ENCODE results near the gene SGCA. TPM values are rescaled to one million over a fixed set of nuclear protein-coding genes. Genes with fewer than 3 reads are reported as not detected.

Gene SGCA
- total and polyA plus RNA-seq, 5 donors from 2014 or later: not detected

DNA sequence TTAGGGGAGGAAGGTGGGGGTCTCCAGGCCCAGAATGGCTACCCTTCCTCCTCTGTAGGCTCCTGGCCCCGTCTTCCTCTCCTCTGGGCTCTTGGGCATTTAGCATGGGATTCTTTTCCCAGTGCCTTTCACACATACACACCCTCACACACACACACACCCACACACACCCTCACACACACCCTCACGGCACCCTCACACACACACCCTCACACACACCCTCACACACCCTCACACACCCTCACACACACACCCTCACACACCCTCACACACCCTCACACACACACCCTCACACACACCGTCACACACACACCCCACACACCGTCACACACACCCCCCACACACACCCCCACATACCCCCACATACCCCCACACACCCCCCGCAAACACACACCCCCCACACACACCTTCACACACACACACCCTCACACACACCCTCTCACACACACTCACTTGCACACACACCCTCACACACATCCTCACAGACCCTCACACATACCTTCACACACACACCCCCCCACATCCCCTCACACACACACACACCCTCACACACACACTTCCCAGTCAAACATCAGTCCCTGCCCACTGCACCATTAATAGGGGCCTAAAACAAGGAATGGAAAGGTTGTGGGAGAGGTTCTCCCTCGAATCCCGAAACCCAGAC, 845 bp downstream of the SGCA start:
- H3K27me3 Mint-ChIP-seq: peaks cover 10% of the 10 kb centered on the region
- no peaks in the 10 kb centered on the region for H3K27me3 ChIP-seq (ENCODE audit: control insufficient read depth, insufficient read depth, low read length)
- no peak overlapping the region for H3K4me3 ChIP-seq (ENCODE audit: low read depth, low read length)
- H3K4me3 Mint-ChIP-seq: peak overlapping the region in 1 of 4 donors; percentile 47
- H3K36me3 ChIP-seq (ENCODE audit: control insufficient read depth, insufficient read depth, low read length): no peaks in the 10 kb centered on the region
- H3K27ac ChIP-seq (ENCODE audit: insufficient read depth, low read length, poor library complexity, severe bottlenecking): no peak overlapping the region
- no peaks in the 10 kb centered on the region for H3K36me3 Mint-ChIP-seq
- H3K27ac Mint-ChIP-seq: no peak overlapping the region
- DNase-seq (no peak), ATAC-seq (ENCODE audit: low read depth in 2 of 2) (no peak)
- peaks cover 0 to 4% (median 0%) of the 10 kb centered on the region in 7 donors for H3K9me3 Mint-ChIP-seq
- H3K9me3 ChIP-seq (ENCODE audit: control insufficient read depth in 2 of 2, low read length in 2 of 2): no peaks in the 10 kb centered on the region
- H3K4me1 Mint-ChIP-seq: peaks cover 2 to 19% (median 12%) of the 10 kb centered on the region in 4 donors
- H3K4me1 ChIP-seq (ENCODE audit: control insufficient read depth, insufficient read depth, low read length, poor library complexity, severe bottlenecking): peaks cover 19% of the 10 kb centered on the region

DNA sequence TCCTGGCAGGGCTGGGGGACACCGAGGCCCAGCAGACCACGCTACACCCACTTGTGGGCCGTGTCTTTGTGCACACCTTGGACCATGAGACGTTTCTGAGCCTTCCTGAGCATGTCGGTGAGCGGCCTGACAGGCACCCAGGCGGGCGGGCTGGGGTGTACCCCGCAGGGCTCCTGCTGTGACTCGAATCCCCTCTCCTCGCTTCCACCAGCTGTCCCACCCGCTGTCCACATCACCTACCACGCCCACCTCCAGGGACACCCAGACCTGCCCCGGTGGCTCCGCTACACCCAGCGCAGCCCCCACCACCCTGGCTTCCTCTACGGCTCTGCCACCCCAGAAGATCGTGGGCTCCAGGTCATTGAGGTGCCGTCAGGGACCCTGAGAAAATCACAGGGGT, 1.6 kb downstream of the SGCA start:
- no peak for ATAC-seq (ENCODE audit: low read depth in 2 of 2)
- no peak overlapping the region for H3K27ac Mint-ChIP-seq

DNA sequence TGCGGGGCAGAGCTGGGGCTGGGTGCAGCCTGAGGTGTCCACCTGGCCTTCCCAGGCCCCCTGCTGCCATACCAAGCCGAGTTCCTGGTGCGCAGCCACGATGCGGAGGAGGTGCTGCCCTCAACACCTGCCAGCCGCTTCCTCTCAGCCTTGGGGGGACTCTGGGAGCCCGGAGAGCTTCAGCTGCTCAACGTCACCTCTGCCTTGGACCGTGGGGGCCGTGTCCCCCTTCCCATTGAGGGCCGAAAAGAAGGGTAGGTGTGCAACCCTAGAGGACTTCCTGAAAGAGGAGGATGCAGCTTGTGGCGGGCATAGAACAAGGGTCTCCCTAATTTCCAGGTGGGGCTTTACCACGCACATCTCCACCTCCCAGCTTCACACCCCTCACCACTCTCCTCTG, 2.5 kb downstream of the SGCA start:
- H3K9me3 ChIP-seq (ENCODE audit: control insufficient read depth in 2 of 2, low read length in 2 of 2): no peaks in the 10 kb centered on the region
- ATAC-seq (ENCODE audit: low read depth in 2 of 2): no peak
- H3K27ac ChIP-seq (ENCODE audit: insufficient read depth, low read length, poor library complexity, severe bottlenecking): peak overlapping the region; percentile 19
- DNase-seq: no peak
- Mint-ChIP-seq H3K9me3 (peaks cover 0 to 4% (median 0%) of the 10 kb centered on the region in 7 donors), H3K27ac (peak overlapping the region in 2 of 3 donors; percentile 67 to 78), H3K4me1 (peaks cover 0 to 9% (median 7%) of the 10 kb centered on the region in 4 donors), H3K27me3 (peaks cover 12% of the 10 kb centered on the region), H3K4me3 (no peak overlapping the region), H3K36me3 (no peaks in the 10 kb centered on the region)
- H3K36me3 ChIP-seq (ENCODE audit: control insufficient read depth, insufficient read depth, low read length): no peaks in the 10 kb centered on the region
- no peak overlapping the region for H3K4me3 ChIP-seq (ENCODE audit: low read depth, low read length)
- no peaks in the 10 kb centered on the region for H3K27me3 ChIP-seq (ENCODE audit: control insufficient read depth, insufficient read depth, low read length)
- H3K4me1 ChIP-seq (ENCODE audit: control insufficient read depth, insufficient read depth, low read length, poor library complexity, severe bottlenecking): peaks cover 10% of the 10 kb centered on the region

More for the DNA sequence above, 1.6 kb downstream of the SGCA start:
- DNase-seq: no peak
- peaks cover 11% of the 10 kb centered on the region for H3K4me1 ChIP-seq (ENCODE audit: control insufficient read depth, insufficient read depth, low read length, poor library complexity, severe bottlenecking)
- Mint-ChIP-seq H3K27me3 (peaks cover 10% of the 10 kb centered on the region), H3K4me3 (peak overlapping the region in 1 of 4 donors; percentile 47), H3K36me3 (no peaks in the 10 kb centered on the region), H3K4me1 (peaks cover 0 to 12% (median 9%) of the 10 kb centered on the region in 4 donors), H3K9me3 (peaks cover 0 to 4% (median 0%) of the 10 kb centered on the region in 7 donors)
- H3K36me3 ChIP-seq (ENCODE audit: control insufficient read depth, insufficient read depth, low read length): no peaks in the 10 kb centered on the region
- no peaks in the 10 kb centered on the region for H3K27me3 ChIP-seq (ENCODE audit: control insufficient read depth, insufficient read depth, low read length)
- no peak overlapping the region for H3K4me3 ChIP-seq (ENCODE audit: low read depth, low read length)
- no peaks in the 10 kb centered on the region for H3K9me3 ChIP-seq (ENCODE audit: control insufficient read depth in 2 of 2, low read length in 2 of 2)
- H3K27ac ChIP-seq (ENCODE audit: insufficient read depth, low read length, poor library complexity, severe bottlenecking): no peak overlapping the region

DNA sequence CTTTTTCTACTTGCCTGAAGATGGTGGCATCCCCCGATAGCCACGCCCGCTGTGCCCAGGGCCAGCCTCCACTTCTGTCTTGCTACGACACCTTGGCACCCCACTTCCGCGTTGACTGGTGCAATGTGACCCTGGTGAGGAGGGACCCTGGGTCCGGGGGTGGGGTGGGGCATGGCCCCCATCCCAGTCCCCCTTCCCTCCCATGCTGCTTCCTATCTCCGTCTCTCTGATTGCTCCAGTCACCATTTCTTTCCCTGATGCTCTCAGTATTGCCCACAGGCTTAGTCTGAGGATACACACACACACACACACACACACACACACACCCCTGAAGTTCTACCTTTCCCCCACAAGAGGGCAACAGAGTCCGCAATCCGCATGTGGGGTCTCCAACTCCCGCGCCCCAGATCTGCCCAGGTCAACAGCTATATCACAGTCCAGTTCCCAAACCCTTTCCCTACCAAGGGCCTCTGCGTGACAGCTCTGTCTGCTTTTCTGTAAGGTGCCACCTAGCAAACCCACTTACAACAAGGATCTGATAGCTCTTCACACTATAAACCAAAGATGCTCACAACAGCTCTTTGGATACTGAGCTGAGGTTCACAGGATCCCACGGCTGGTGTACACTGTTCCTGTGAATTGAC, 3.4 kb downstream of the SGCA start:
- Histone ChIP-seq H3K36me3 (ENCODE audit: control insufficient read depth, insufficient read depth, low read length) (no peaks in the 10 kb centered on the region), H3K9me3 (ENCODE audit: control insufficient read depth in 2 of 2, low read length in 2 of 2) (no peaks in the 10 kb centered on the region), H3K27me3 (ENCODE audit: control insufficient read depth, insufficient read depth, low read length) (no peaks in the 10 kb centered on the region), H3K4me3 (ENCODE audit: low read depth, low read length) (peak overlapping the region; percentile 51), H3K27ac (ENCODE audit: insufficient read depth, low read length, poor library complexity, severe bottlenecking) (peak overlapping the region; percentile 19), H3K4me1 (ENCODE audit: control insufficient read depth, insufficient read depth, low read length, poor library complexity, severe bottlenecking) (peaks cover 10% of the 10 kb centered on the region)
- H3K27me3 Mint-ChIP-seq: peaks cover 14% of the 10 kb centered on the region
- ATAC-seq (ENCODE audit: low read depth in 2 of 2): peak; percentile 56 to 68
- peaks cover 0 to 4% (median 0%) of the 10 kb centered on the region in 7 donors for H3K9me3 Mint-ChIP-seq
- peaks cover 0 to 9% (median 7%) of the 10 kb centered on the region in 4 donors for H3K4me1 Mint-ChIP-seq
- peak overlapping the region; percentile 1 to 45 (median 30) for H3K4me3 Mint-ChIP-seq
- DNase-seq: peak; percentile 40 to 72 (median 72)
- no peaks in the 10 kb centered on the region for H3K36me3 Mint-ChIP-seq
- peak overlapping the region; percentile 67 to 78 (median 70) for H3K27ac Mint-ChIP-seq

DNA sequence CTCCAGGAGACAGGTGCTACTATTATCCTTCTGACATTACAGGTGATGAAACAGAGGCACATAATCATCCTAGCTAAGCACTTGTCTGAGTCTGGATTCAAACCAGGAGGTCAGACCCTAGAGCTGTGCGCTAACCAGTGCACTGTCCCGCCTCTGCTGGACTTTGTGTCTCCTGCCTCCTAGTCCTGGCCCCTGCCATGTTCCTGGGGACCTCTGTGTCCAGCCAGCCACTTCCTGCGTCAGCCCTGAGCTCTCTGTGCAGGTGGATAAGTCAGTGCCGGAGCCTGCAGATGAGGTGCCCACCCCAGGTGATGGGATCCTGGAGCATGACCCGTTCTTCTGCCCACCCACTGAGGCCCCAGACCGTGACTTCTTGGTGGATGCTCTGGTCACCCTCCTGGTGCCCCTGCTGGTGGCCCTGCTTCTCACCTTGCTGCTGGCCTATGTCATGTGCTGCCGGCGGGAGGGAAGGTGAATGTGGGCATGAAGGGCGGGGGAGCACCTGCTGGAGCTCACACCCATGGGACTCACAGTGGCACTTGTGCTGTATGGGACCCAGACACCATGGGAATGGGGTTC, 4.2 kb downstream of the SGCA start:
- Mint-ChIP-seq H3K36me3 (no peaks in the 10 kb centered on the region), H3K4me3 (no peak overlapping the region)
- no peak for ATAC-seq (ENCODE audit: low read depth in 2 of 2)

DNA sequence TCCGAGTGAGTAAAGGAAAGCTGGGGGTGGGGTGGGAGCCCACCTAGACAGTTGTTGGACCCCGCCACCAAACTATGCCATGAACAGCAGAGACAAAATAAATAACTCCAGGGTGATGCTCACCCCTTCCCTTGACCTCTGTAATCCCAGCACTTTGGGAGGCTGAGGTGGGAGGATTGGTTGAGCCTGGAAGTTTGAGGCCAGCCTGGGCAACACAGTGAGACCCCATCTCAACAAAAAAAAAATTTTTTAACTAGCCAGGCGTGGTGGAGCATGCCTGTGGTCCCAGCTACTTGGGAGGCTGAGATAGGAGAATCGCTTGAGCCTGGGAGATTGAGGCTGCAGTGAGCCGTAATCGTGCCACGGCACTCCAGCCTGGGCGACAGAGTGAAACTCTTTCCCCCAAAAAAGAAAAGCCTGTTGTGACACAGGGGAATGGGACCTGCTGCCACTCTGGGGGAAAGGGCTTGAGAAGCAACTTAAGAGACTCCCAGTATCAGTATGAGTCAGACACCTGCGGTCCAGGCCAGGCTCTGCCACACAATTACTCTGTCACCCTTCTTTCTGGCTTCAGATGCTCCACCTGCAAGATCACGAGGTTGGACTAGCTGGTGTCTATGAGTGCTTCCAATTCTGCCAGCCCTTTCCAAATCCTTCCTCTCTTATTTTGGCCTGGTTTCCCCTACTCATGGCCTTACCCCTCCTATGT, 5.0 kb downstream of the SGCA start:
- no peaks in the 10 kb centered on the region for H3K9me3 ChIP-seq (ENCODE audit: control insufficient read depth in 2 of 2, low read length in 2 of 2)
- H3K4me3 ChIP-seq (ENCODE audit: low read depth, low read length): no peak overlapping the region
- ATAC-seq (ENCODE audit: low read depth in 2 of 2) (peak in 1 of 2 donors; percentile 35), DNase-seq (peak in 1 of 3 donors; percentile 51)
- H3K36me3 ChIP-seq (ENCODE audit: control insufficient read depth, insufficient read depth, low read length): no peaks in the 10 kb centered on the region
- no peak overlapping the region for H3K27ac Mint-ChIP-seq
- H3K4me3 Mint-ChIP-seq: no peak overlapping the region
- H3K27ac ChIP-seq (ENCODE audit: insufficient read depth, low read length, poor library complexity, severe bottlenecking): no peak overlapping the region
- peaks cover 14% of the 10 kb centered on the region for H3K27me3 Mint-ChIP-seq
- H3K9me3 Mint-ChIP-seq: no peaks in the 10 kb centered on the region
- H3K27me3 ChIP-seq (ENCODE audit: control insufficient read depth, insufficient read depth, low read length): no peaks in the 10 kb centered on the region
- no peaks in the 10 kb centered on the region for H3K36me3 Mint-ChIP-seq
- H3K4me1 ChIP-seq (ENCODE audit: control insufficient read depth, insufficient read depth, low read length, poor library complexity, severe bottlenecking): peaks cover 10% of the 10 kb centered on the region
- H3K4me1 Mint-ChIP-seq: peaks cover 0 to 9% (median 7%) of the 10 kb centered on the region in 4 donors

More for the DNA sequence above, 4.2 kb downstream of the SGCA start:
- H3K27me3 Mint-ChIP-seq: peaks cover 14% of the 10 kb centered on the region
- Histone ChIP-seq H3K27me3 (ENCODE audit: control insufficient read depth, insufficient read depth, low read length) (no peaks in the 10 kb centered on the region), H3K36me3 (ENCODE audit: control insufficient read depth, insufficient read depth, low read length) (no peaks in the 10 kb centered on the region), H3K4me3 (ENCODE audit: low read depth, low read length) (no peak overlapping the region), H3K9me3 (ENCODE audit: control insufficient read depth in 2 of 2, low read length in 2 of 2) (no peaks in the 10 kb centered on the region), H3K4me1 (ENCODE audit: control insufficient read depth, insufficient read depth, low read length, poor library complexity, severe bottlenecking) (peaks cover 10% of the 10 kb centered on the region), H3K27ac (ENCODE audit: insufficient read depth, low read length, poor library complexity, severe bottlenecking) (no peak overlapping the region)
- DNase-seq: no peak
- H3K27ac Mint-ChIP-seq: peak overlapping the region in 1 of 3 donors; percentile 67
- H3K4me1 Mint-ChIP-seq: peaks cover 0 to 9% (median 7%) of the 10 kb centered on the region in 4 donors
- H3K9me3 Mint-ChIP-seq: peaks cover 0 to 4% (median 0%) of the 10 kb centered on the region in 7 donors

DNA sequence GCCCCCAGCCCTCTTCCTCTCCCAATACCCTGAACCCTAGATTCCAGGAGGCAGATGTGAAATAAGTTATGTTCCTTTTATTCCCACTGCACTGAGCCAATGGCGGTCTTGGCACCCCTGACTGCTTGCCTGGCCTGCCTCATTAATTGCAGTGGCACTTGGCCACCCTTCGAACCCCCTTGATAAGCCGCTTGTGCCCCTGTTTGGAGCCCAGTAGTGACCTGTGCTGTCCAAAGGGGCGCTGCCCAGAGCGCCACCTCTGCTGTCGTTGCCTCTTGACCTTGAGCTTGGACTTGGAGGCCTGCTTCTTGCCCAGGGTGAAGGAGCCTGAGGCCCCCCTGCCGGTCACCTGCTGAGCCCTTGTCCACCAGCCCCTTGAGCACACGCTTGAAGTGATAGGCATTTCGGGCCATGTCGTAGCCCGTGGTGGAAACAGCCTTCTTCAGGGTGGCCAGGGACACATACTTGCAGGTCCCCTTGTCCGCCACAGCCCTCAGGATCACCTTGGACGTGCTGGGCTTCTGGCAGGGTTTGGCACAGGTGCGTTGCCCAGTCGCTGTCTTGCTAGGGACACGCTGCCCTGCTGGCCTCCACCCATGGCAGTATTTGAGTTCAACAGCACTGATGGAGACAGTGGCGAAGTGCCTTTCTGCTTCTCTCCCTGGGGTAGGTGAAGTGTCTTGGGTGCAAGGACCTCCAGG, 5.7 kb downstream of the SGCA start:
- peaks cover 10% of the 10 kb centered on the region for H3K4me1 ChIP-seq (ENCODE audit: control insufficient read depth, insufficient read depth, low read length, poor library complexity, severe bottlenecking)
- H3K36me3 ChIP-seq (ENCODE audit: control insufficient read depth, insufficient read depth, low read length): no peaks in the 10 kb centered on the region
- ATAC-seq (ENCODE audit: low read depth in 2 of 2) (no peak), DNase-seq (no peak)
- no peaks in the 10 kb centered on the region for H3K27me3 ChIP-seq (ENCODE audit: control insufficient read depth, insufficient read depth, low read length)
- H3K9me3 ChIP-seq (ENCODE audit: control insufficient read depth in 2 of 2, low read length in 2 of 2): no peaks in the 10 kb centered on the region
- Mint-ChIP-seq H3K4me3 (no peak overlapping the region), H3K27me3 (peaks cover 14% of the 10 kb centered on the region), H3K27ac (no peak overlapping the region), H3K9me3 (no peaks in the 10 kb centered on the region), H3K4me1 (peaks cover 0 to 9% (median 7%) of the 10 kb centered on the region in 4 donors), H3K36me3 (no peaks in the 10 kb centered on the region)
- H3K4me3 ChIP-seq (ENCODE audit: low read depth, low read length): no peak overlapping the region
- H3K27ac ChIP-seq (ENCODE audit: insufficient read depth, low read length, poor library complexity, severe bottlenecking): no peak overlapping the region

Measured in CD4-positive, CD25-positive, alpha-beta regulatory T cell (primary cell).